Subcutaneous adipose tissue (tissue), 4 donors: ENCODE data around the gene ITSN2. TPM values are rescaled to one million over a fixed set of nuclear protein-coding genes. Genes with fewer than 3 reads are reported as not detected.

Experiments
- CTCF ChIP-seq: fragments of 450-650 bp; IDR thresholded peaks from one replicate; pipeline ENCODE4 v1.5.1; 2016; ENCODE audit warnings: low read depth, mild to moderate bottlenecking, control low read depth, antibody characterized with exemption, moderate library complexity
- total RNA-seq, 4 donors: library from RNA; depleted of rRNA; stranded (reverse); fragments of >200 nt; gene quantifications; one replicate each; pipeline ENCODE4 v1.1.0, GENCODE V29; 2016

ITSN2 gene
- 10 to 100 TPM; 51.5 to 69.9 (median 61.9) TPM for total RNA-seq

- TF ChIP-seq CTCF: no peak
Measured at GRCh38 chr2:24360050-24360962, at the start of gene ITSN2. Gene ITSN2, minus strand, starts transcription at chr2:24360536. Its CDS starts 32,454 bp downstream, at chr2:24328082.

GRCh38 chr2:24409171-24409570 lies 48.8 kb upstream of the ITSN2 start:
- no peak for TF ChIP-seq CTCF

- no peak for TF ChIP-seq CTCF
Measured at GRCh38 chr2:24404491-24404921, 44.2 kb upstream of the ITSN2 start.

GRCh38 chr2:24403832-24404212 lies 43.5 kb upstream of the ITSN2 start:
- no peak for TF ChIP-seq CTCF

GRCh38 chr2:24403168-24403831 lies 43.0 kb upstream of the ITSN2 start:
- no peak for TF ChIP-seq CTCF

- TF ChIP-seq CTCF: no peak
Measured at GRCh38 chr2:24402242-24403097, 42.1 kb upstream of the ITSN2 start.
